HG02588 (cell line): ENCODE data around the gene CSNK2B.

Source experiments
- ATAC-seq: cut with Tn5 transposase; IDR thresholded peaks from one replicate; pipeline ENCODE4 v1.9.1; 2021; ENCODE audit warnings: mild to moderate bottlenecking, moderate library complexity; ENCODE audit not compliant: unreplicated experiment

CSNK2B gene

GRCh38 chr6:31660381-31661261, 5.3 kb upstream of the CSNK2B start, which contains the start of gene C6orf47:
Gene C6orf47, minus strand, starts transcription at chr6:31660778. Its CDS starts 831 bp downstream, at chr6:31659947.
- no peak for ATAC-seq

- ATAC-seq, result no peak
Observed at GRCh38 chr6:31661262-31662123, 4.4 kb upstream of the CSNK2B start.

GRCh38 chr6:31662124-31662723, 3.7 kb upstream of the CSNK2B start:
- no peak for ATAC-seq

- no peak for ATAC-seq
Observed at GRCh38 chr6:31663126-31663960, 2.5 kb upstream of the CSNK2B start.

GRCh38 chr6:31663961-31664789, 1.7 kb upstream of the CSNK2B start:
- ATAC-seq, result no peak

- peak; percentile 26 for ATAC-seq
Observed at GRCh38 chr6:31664790-31665500, 935 bp upstream of the CSNK2B start, which contains the start of gene GPANK1. Gene GPANK1, minus strand, starts transcription at chr6:31664997. Its CDS starts 519 bp downstream, at chr6:31664478.

- no peak for ATAC-seq
Observed at GRCh38 chr6:31666337-31666965, 571 bp downstream of the CSNK2B start.

- ATAC-seq, result no peak
Observed at GRCh38 chr6:31669676-31670075, 3.8 kb downstream of the CSNK2B start, which contains the start of gene LY6G5B. Gene LY6G5B, plus strand, starts transcription at chr6:31669976. Its CDS starts 975 bp downstream, at chr6:31670951.

- ATAC-seq, result no peak
Observed at GRCh38 chr6:31676322-31676903, 10.5 kb downstream of the CSNK2B start.

- no peak for ATAC-seq
Observed at GRCh38 chr6:31676904-31677303, 11.0 kb downstream of the CSNK2B start.

- ATAC-seq, result no peak
Observed at GRCh38 chr6:31677955-31678354, 12.1 kb downstream of the CSNK2B start.

- ATAC-seq, result no peak
Observed at GRCh38 chr6:31680226-31681134, 14.6 kb downstream of the CSNK2B start, which contains the start of gene LY6G5C. Gene LY6G5C, minus strand, starts transcription at chr6:31681067. Its CDS starts 694 bp downstream, at chr6:31680373.

GRCh38 chr6:31681135-31681671, 15.3 kb downstream of the CSNK2B start:
- ATAC-seq, result no peak

GRCh38 chr6:31683591-31683990, 17.7 kb downstream of the CSNK2B start:
- ATAC-seq, result no peak

GRCh38 chr6:31686483-31686882, 20.6 kb downstream of the CSNK2B start:
- ATAC-seq, result no peak

- ATAC-seq, result no peak
Observed at GRCh38 chr6:31687321-31687720, 21.4 kb downstream of the CSNK2B start.
